Measurements from ENCODE around the gene GTPBP4.
"Not testable (repeated sequence)": the region's sequence is repeated elsewhere in the genome, so short reads cannot be mapped to it uniquely, and the experiment has no call there.

Gene GTPBP4

GRCh38 chr10:1024103-1024502 is 35.9 kb downstream of the GTPBP4 start:
- in situ Hi-C loops (cut with MboI; ENCODE audit: low sequenced_read_pairs) = no loop called here

DNA sequence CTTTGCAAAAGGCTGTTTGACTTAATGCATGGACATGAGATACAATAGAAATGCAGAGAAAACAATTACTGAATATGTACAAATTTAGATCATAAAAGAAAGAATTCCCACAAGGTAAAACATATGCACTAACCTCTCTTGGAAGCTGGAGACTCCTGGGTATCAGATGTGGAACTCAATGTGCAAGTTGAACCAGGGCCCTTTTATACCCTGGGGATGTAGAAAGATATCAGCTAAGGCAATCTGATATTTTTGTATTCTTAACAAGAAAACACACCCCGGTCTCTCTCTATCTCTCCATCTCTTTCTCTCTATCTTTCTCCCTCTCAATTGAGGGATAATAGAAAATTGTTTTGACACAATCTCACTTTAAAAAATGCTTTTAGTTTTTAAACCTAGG is 37.4 kb downstream of the GTPBP4 start, which contains the start of gene IDI2:
IDI2 (minus strand) TSS at position 177 of the 400 bp plus-strand sequence. CDS start 1,136 bp downstream, outside the sequence.
- in situ Hi-C loops (cut with MboI; ENCODE audit: low sequenced_read_pairs) = no loop called here

DNA sequence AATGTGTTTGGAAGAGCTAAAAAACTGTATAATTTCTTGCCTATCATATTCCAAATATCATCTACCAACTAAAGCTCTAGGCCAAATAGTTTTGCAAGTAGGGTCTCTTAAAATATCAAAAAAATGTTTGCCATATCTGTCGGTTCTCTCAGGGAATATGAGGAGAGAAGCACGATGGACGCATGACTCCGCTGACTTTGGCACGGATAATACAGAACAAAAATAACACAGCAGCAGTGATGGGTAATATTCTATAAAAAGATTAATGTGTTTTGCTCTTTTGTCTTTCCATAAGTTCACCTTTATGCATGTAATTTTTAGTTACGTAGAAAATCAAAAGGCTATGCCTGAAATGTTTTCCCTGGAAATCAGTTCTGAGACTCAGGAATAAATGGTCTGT is 38.3 kb downstream of the GTPBP4 start:
- in situ Hi-C loops (cut with MboI; ENCODE audit: low sequenced_read_pairs) = no loop called here

DNA sequence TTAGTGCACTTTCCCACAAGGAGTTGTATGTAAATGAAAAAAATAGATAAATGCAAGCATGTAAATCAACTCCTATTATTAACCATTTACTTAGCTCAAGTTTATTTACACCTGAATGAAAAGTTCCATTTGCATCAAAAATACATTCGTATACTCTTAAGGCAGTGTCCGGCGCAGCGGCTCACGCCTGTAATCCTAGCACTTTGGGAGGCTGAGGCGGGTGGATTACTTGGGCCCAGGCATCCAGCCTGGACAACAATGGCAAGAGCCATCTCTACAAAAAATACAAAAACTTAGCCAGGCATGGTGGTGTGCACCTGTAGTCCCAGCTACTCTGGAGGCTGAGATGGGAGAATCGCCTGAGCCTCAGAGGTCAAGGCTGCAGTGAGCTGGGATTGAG is 41.6 kb downstream of the GTPBP4 start:
- in situ Hi-C loops (cut with MboI; ENCODE audit: low sequenced_read_pairs) = no loop called here

DNA sequence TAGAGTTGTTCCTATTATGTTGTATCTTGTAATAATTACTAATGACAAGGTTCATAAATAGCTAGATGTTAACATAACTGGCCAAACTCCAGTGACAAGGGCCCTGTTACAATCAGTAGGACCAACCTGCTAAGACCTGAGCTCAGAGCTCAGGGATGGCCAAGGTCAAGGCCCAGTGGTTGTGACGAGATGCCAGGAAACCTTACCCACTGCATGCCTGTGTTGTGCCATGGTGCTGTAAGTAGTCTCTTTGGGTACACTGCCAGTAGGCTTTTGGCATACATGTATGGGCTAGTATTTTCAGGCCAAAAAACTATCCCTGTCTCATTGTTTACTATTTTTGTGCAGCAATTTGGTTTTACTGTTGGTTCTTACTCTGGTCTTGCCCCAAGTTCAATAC is 45.4 kb downstream of the GTPBP4 start:
- in situ Hi-C loops (cut with MboI; ENCODE audit: low sequenced_read_pairs) = no loop called here

GRCh38 chr10:1034758-1035157 is 46.5 kb downstream of the GTPBP4 start:
- in situ Hi-C loops (cut with MboI; ENCODE audit: low sequenced_read_pairs) = no loop called here

- in situ Hi-C loops (cut with MboI; ENCODE audit: low sequenced_read_pairs) = no loop called here
Observed at GRCh38 chr10:1035201-1035600, 47.0 kb downstream of the GTPBP4 start.

DNA sequence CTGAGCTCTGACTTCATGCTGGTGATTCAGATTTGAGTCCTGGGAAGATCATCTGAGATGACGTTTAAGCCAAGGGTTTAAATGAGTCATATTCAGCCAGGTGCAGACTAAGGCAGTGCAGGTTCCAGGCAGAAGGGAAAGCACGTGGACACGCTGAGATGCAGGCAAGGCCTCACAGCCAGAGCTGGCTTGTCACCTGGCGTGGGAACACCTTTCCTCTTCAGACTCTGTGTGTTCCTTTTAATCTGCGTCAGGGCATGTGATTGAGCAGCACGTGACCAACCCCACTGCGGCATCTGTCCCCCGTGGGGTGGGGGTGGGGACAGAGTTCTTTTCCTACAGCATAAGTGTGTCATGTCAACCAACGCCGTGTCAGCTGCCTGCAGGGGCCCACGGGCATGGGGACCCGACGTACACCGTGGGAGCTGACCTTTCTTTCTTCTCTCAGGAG is 48.1 kb downstream of the GTPBP4 start:
- in situ Hi-C loops (cut with MboI; ENCODE audit: low sequenced_read_pairs) = no loop called here

GRCh38 chr10:1037098-1037497 is 48.9 kb downstream of the GTPBP4 start:
- in situ Hi-C loops (cut with MboI; ENCODE audit: low sequenced_read_pairs) = no loop called here

GRCh38 chr10:1038769-1039168 is 50.5 kb downstream of the GTPBP4 start:
- in situ Hi-C loops (cut with MboI; ENCODE audit: low sequenced_read_pairs) = not testable (repeated sequence)

DNA sequence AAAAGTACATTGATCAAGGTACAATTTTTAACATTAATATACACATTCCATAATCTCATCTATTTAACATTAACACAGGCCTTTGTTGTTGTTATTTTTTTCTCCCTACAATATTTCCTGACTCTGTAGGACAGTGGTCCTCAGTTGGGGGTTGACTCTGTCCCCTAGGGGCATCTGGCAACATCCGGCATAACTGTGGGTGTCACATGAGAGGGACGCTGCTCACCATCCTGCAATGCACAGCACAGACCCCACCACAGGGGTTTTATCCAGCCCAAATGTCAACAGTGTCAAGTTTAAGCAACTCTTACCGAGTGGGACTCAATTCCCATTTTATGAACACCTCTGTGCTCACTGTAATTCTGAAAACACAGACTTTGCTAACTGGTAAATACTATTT is 51.9 kb downstream of the GTPBP4 start:
- in situ Hi-C loops (cut with MboI; ENCODE audit: low sequenced_read_pairs) = no loop called here

GRCh38 chr10:1041514-1041913 is 53.3 kb downstream of the GTPBP4 start:
- in situ Hi-C loops (cut with MboI; ENCODE audit: low sequenced_read_pairs) = no loop called here

DNA sequence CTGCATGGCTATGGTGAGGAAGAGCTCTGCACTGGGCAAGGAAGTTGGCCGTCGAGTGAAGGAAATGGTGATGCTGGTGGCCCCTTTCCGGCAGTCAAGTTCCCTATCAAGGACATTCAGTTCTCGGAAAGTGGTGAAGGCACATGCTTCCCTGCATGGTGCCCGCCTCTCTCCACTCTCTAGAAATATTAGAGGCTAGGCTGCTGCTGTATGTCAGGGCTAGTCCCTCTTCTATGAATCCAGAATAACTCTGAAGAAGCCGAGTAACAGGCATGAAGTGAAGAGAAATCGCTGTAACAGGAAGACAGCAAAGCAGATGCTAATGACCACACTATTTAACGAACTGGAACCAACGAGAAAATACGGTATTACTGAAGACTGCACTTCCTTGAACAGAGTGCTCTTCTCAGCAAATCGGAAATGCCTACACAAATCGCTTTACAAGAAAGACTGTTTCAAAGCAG is 55.3 kb downstream of the GTPBP4 start:
- in situ Hi-C loops (cut with MboI; ENCODE audit: low sequenced_read_pairs) = no loop called here

DNA sequence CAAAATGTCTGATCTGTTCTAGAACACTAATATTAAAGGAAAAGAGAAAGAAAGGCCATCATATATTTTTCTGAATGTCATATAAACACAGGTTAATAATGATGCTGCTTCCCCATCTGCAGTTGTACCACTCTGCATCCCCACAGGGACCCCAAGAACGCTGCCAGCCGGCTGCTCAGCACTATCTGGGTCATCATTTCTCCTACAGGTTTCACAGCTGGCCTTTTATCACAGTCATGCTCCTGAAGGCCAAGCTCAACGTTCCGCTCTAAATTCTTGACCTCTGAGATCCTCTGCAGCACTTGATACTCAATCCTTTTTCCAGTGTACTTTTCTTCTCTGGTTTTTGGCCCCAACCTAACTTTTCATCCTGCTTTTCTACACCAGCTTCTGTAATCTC is 55.9 kb downstream of the GTPBP4 start:
- in situ Hi-C loops (cut with MboI; ENCODE audit: low sequenced_read_pairs) = no loop called here

DNA sequence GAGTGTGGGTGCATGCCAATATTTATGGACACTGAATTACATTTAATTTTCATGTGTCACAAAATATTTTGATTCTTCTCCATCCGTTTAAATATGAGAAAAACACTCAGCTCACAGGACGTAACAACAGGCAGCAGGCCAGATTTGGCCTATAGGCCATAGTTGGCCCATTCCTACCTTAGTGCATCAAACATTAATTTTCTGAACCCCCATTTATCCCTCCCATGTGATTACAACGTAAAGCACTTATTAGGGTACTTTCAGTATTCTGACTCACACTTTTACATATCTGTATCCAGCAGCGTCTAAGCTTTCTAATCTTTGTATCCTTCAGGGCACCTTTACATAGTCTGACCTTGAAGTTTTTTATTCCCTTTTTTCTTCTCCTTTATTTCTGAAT is 56.7 kb downstream of the GTPBP4 start:
- in situ Hi-C loops (cut with MboI; ENCODE audit: low sequenced_read_pairs) = no loop called here

- in situ Hi-C loops (cut with MboI; ENCODE audit: low sequenced_read_pairs) = no loop called here
Observed at GRCh38 chr10:1045415-1045814, 57.2 kb downstream of the GTPBP4 start.

DNA sequence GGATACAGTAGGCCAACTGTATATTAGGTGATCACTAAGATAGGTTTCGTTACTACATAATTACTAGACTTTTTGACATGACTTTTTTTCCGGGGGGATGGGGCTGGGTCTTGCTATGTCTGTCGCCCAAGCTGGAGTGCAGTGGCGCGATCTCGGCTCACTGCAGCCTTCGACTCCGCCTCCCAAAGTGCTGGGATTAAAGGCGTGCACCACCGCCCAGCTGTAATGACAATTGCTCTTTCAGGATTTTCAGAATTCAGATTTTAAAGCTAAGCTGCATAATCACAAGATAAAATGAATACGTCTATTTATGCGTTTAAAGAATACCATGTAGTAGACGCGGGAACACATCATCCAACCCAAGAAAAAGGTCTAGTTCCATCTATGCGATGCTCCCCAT is 59.7 kb downstream of the GTPBP4 start:
- in situ Hi-C loops (cut with MboI; ENCODE audit: low sequenced_read_pairs) = no loop called here

GRCh38 chr10:1048349-1048731 is 60.1 kb downstream of the GTPBP4 start:
- in situ Hi-C loops (cut with MboI; ENCODE audit: low sequenced_read_pairs) = no loop called here

DNA sequence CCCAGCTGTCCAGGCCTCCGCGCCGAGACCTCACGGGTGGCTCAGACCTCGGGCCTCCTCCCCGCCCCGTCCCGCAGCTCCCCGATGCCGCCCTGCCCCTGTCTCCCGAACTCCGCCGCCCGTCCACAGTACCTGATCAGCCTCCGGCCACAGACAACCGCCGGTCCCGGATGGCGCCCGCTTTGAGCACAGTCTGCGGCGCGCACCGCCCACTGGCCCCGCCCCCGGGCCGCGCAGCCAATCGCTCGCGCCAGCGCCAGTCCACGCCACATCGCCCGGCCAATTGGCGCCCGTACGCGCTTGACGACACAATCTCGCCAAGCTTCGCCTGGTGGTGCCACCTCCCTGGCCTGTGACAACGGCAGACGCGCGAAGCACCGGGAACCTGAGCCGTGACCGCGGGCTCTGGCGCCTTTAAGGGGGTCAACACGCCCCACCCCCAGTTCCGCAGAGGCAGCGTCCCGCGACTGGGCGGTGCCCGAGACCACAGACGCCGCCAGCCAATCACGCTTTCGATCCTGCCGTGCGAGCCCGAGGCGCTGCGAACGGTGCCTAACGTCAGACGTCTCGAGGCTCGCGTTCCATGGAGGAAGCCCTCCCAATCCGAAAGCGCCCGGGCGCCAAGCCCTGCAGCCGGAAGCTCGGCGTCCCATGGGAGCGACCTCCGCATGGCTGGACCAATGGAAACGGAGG is 60.6 kb downstream of the GTPBP4 start, which contains the start of gene IDI1:
IDI1 (minus strand) TSS at position 388 of the 693 bp plus-strand sequence; CDS start at position 272, 116 bp downstream.
- in situ Hi-C loops (cut with MboI; ENCODE audit: low sequenced_read_pairs) = no loop called here

GRCh38 chr10:1049425-1049958 is 61.3 kb downstream of the GTPBP4 start:
- in situ Hi-C loops (cut with MboI; ENCODE audit: low sequenced_read_pairs) = no loop called here

DNA sequence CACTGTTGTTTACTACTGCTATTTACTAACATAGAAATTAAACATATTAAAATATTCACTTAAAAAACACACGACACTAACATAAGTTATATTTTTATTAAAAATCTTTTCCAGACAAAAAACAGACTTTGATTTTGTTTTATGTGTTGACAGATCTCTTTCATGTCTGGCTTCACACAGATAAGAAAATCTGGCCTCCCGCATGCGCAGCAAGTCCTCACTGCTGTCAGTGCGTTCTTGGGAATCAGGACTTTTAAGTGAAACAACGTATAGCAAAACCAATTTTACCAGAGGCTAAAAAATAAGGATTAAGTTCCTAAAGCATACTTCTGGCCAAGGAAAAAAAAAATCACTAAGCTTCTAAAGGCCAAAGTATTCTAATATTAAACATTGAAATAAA is 61.9 kb downstream of the GTPBP4 start:
- in situ Hi-C loops (cut with MboI; ENCODE audit: low sequenced_read_pairs) = no loop called here

- in situ Hi-C loops (cut with MboI; ENCODE audit: low sequenced_read_pairs) = no loop called here
Observed at GRCh38 chr10:1050554-1050953, 62.3 kb downstream of the GTPBP4 start.

GRCh38 chr10:1054684-1055083 is 66.5 kb downstream of the GTPBP4 start:
- in situ Hi-C loops (cut with MboI; ENCODE audit: low sequenced_read_pairs) = no loop called here
